Transverse colon (tissue), 4 donors: Measurements from ENCODE around the gene CLDN20. TPM values are rescaled to one million over a fixed set of nuclear protein-coding genes. Genes with fewer than 3 reads are reported as not detected.

Experiments
- DNase-seq: peaks from one replicate; pipeline ENCODE4 v3.0.0-alpha.2; 2019
- H3K27ac ChIP-seq, 4 donors: fragments of 200-600 bp; sonication (generic); 2 replicates each; pipeline ENCODE4 v1.5.1; 2016 to 2018; ENCODE audit warnings: inconsistent platforms in 4 of 4
- H3K27me3 ChIP-seq: fragments of 200-600 bp; sonication (generic); 2 replicates; pipeline ENCODE4 v1.5.1; 2017; ENCODE audit warnings: inconsistent platforms
- H3K36me3 ChIP-seq, 4 donors: fragments of 200-600 bp; sonication (generic); 2 replicates each; pipeline ENCODE4 v1.5.1; 2017 to 2019; ENCODE audit warnings: inconsistent platforms in 4 of 4
- H3K4me1 ChIP-seq, 4 donors: fragments of 200-600 bp; sonication (generic); 2 replicates each; pipeline ENCODE4 v1.5.1; 2017 to 2020; ENCODE audit warnings: inconsistent platforms in 4 of 4
- H3K4me3 ChIP-seq, 4 donors: fragments of 200-600 bp; sonication (generic); 1 replicate in 1 of 4; 2 replicates in 3 of 4; pipeline versions ENCODE4 v1.5.1 to v1.6.1; 2017 to 2019; ENCODE audit warnings: inconsistent platforms in 4 of 4
- H3K9me3 ChIP-seq, 2 donors: fragments of 200-600 bp; sonication (generic); 2 replicates each; pipeline ENCODE4 v1.5.1; 2017 to 2019; ENCODE audit warnings: inconsistent platforms in 2 of 2
- EP300 ChIP-seq: sonication (generic); formaldehyde crosslinking; IDR thresholded peaks from one replicate; pipeline ENCODE4 v1.6.1; 2017; ENCODE audit warnings: antibody characterized with exemption, low read depth
- POLR2A ChIP-seq: fragments of 450-650 bp; IDR thresholded peaks from one replicate; pipeline ENCODE4 v1.6.1; 2016; ENCODE audit warnings: antibody characterized with exemption, mild to moderate bottlenecking, moderate library complexity
- POLR2AphosphoS5 ChIP-seq, 3 donors: sonication (generic); formaldehyde crosslinking; IDR thresholded peaks; one replicate each; pipeline ENCODE4 v1.6.1; 2016; ENCODE audit warnings: antibody characterized with exemption in 3 of 3
- WGBS, 2 donors: methylation state at CpG; one replicate each; pipeline ENCODE4 v1.1.5; 2018; ENCODE audit warnings: low coverage in 1 of 2; 5-methylcytosine and 5-hydroxymethylcytosine counted together
- in situ Hi-C, 4 donors: fragments of 200-750 bp; cut with MboI; loops; one replicate each; pipeline versions ENCODE4 v1.15.0 to v1.15.1; 2017; ENCODE audit warnings: low sequenced_read_pairs in 3 of 4, low pct_ligation_motif_present in 1 of 4, low pct_unique_long_range_greater_than_20kb in 1 of 4
- intact Hi-C: fragments of 100-400 bp; cut with DNase I; formaldehyde crosslinking; loops from one replicate; pipeline ENCODE4 v1.15.1; 2023; ENCODE audit warnings: low total_unique reads
- total RNA-seq, 4 donors: library from RNA; depleted of rRNA; stranded (reverse); fragments of >200 nt; gene quantifications; one replicate each; pipeline ENCODE4 v1.1.0, GENCODE V29; 2016
- TF ChIP-seq, protein P1 (sequence below), 5 experiments: fragments of 200-600 bp in 3 of 5; fragments of 450-650 bp in 2 of 5; sonication (generic) in 3 of 5; IDR thresholded peaks; 1 replicate in 2 of 5; 2 replicates in 3 of 5; pipeline ENCODE4 v1.5.1; 2016 to 2017; ENCODE audit warnings: antibody characterized with exemption in 5 of 5, inconsistent platforms in 3 of 5, mild to moderate bottlenecking in 2 of 5, moderate library complexity in 1 of 5

Gene CLDN20
- total RNA-seq, 4 donors from 2014 or later: not detected

DNA sequence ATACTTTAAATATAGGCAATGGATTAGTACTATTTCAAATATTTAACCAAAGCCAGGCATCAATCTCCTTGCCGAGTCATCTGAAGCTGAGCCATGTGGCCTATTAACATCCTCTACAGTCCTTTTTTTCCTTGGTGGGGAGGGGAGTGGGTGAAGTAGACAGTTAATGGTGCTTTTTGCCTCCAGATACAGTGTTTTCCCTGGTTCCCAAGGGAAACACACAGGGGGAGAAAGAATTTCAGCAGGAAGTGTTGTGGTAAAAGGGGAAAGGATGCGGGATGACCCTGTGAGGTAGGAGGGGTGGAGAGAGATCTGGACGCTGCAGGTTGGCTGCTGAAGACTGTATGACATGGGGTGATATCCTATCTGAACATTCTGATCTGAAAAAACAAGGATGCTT, 9.6 kb downstream of the CLDN20 start:
- TF ChIP-seq POLR2A: no peak
- TF ChIP-seq, protein P1, sequence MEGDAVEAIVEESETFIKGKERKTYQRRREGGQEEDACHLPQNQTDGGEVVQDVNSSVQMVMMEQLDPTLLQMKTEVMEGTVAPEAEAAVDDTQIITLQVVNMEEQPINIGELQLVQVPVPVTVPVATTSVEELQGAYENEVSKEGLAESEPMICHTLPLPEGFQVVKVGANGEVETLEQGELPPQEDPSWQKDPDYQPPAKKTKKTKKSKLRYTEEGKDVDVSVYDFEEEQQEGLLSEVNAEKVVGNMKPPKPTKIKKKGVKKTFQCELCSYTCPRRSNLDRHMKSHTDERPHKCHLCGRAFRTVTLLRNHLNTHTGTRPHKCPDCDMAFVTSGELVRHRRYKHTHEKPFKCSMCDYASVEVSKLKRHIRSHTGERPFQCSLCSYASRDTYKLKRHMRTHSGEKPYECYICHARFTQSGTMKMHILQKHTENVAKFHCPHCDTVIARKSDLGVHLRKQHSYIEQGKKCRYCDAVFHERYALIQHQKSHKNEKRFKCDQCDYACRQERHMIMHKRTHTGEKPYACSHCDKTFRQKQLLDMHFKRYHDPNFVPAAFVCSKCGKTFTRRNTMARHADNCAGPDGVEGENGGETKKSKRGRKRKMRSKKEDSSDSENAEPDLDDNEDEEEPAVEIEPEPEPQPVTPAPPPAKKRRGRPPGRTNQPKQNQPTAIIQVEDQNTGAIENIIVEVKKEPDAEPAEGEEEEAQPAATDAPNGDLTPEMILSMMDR (IDR thresholded peaks at IDR 0.05): no peak
- Histone ChIP-seq H3K27me3 (no peaks in the 10 kb centered on the region), H3K27ac (peak overlapping the region; percentile 33 to 82 (median 61)), H3K9me3 (no peaks in the 10 kb centered on the region), H3K4me3 (no peak overlapping the region), H3K36me3 (no peaks in the 10 kb centered on the region), H3K4me1 (peaks cover 0 to 34% (median 2%) of the 10 kb centered on the region in 4 donors)
- DNase-seq: no peak
- intact Hi-C loops (no loop called here), in situ Hi-C loops (loop anchor here in 1 of 4 donors (25.0 kb wide), 1 partner anchor 336 kb away; no protein-coding TSS in a partner anchor)
- WGBS, 2 donors: 40 to 64% methylated on average over 3 of the region's 3 CpGs

DNA sequence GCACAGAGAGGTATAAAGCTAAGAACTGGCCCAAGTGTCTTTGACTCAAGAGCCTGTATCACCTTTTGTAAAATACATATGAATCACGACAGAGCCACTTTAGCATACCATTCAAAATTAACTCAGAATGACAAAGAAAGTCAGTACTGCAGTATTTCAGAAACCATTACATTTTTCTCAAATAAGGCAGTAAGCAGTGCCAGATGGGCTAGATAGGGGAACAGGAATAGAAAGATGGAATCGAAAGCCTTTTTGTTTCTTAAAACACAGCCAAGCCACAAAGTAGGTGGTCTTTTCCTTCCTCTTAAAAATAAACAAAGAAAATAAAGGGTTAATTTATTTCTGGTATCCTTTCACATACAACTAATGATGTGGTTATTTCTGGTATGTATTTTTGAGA, 10.3 kb downstream of the CLDN20 start:
- Histone ChIP-seq H3K4me1 (peaks cover 0 to 34% (median 2%) of the 10 kb centered on the region in 4 donors), H3K36me3 (no peaks in the 10 kb centered on the region), H3K4me3 (no peak overlapping the region), H3K27me3 (no peaks in the 10 kb centered on the region), H3K9me3 (no peaks in the 10 kb centered on the region), H3K27ac (peak overlapping the region; percentile 33 to 82 (median 61))
- in situ Hi-C loops (loop anchor here in 1 of 4 donors (25.0 kb wide), 1 partner anchor 337 kb away; no protein-coding TSS in a partner anchor), intact Hi-C loops (no loop called here)
- TF ChIP-seq EP300: no peak
- no peak for TF ChIP-seq POLR2A
- no peak for TF ChIP-seq POLR2AphosphoS5 (IDR thresholded peaks at IDR 0.05)
- TF ChIP-seq, protein P1 (IDR thresholded peaks at IDR 0.05): no peak
- WGBS, 2 donors: 44 to 67% methylated on average over 2 of the region's 2 CpGs
- DNase-seq: no peak

DNA sequence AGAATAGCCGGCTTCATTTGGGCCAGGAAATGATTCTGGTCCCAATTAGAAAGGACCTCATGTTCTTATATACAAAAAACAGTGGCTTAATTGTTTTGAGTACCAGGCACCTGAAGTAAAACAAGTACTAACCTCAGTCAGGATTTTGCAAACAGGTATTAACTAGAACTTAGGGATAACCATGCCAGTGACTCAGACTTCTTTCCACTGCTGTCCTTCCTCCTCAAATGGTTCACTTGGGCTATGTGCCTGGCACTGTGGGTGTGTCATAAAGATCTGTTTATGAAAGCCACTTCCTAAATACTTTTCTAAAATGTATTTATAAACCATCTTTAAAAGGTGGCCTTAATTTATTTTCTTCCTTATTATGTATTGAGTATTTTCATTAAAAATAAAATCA, 10.7 kb downstream of the CLDN20 start:
- TF ChIP-seq, protein P1 (IDR thresholded peaks at IDR 0.05): no peak
- TF ChIP-seq POLR2AphosphoS5 (IDR thresholded peaks at IDR 0.05) (no peak), POLR2A (no peak), EP300 (no peak)
- Histone ChIP-seq H3K27me3 (no peaks in the 10 kb centered on the region), H3K27ac (peak overlapping the region; percentile 33 to 82 (median 61)), H3K9me3 (no peaks in the 10 kb centered on the region), H3K4me1 (peaks cover 0 to 34% (median 2%) of the 10 kb centered on the region in 4 donors), H3K36me3 (no peaks in the 10 kb centered on the region), H3K4me3 (no peak overlapping the region)
- 73 to 86% methylated on average over 1 of the region's 1 CpG for WGBS, 2 donors
- DNase-seq: no peak
- intact Hi-C loops (no loop called here), in situ Hi-C loops (loop anchor here in 1 of 4 donors (25.0 kb wide), 1 partner anchor 337 kb away; no protein-coding TSS in a partner anchor)

DNA sequence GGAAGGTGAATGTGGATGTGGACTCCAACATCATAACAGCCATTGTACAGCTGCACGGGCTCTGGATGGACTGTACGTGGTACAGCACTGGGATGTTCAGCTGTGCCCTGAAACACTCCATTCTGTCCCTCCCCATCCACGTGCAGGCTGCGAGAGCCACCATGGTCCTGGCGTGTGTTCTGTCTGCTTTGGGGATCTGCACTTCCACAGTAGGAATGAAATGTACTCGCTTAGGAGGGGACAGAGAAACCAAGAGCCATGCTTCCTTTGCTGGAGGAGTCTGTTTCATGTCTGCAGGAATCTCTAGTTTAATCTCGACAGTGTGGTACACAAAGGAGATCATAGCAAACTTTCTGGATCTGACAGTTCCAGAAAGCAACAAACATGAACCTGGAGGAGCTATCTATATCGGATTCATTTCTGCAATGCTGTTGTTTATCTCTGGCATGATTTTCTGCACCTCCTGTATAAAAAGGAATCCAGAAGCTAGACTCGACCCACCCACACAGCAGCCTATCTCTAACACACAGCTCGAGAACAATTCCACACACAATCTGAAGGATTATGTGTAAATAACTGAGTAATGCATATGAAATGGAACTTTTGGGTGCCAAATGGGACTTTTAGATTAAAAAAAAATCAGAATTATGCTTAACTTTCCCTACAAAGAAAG, 12.1 kb downstream of the CLDN20 start:
- intact Hi-C loops: no loop called here
- Histone ChIP-seq H3K9me3 (no peaks in the 10 kb centered on the region), H3K27me3 (no peaks in the 10 kb centered on the region), H3K36me3 (no peaks in the 10 kb centered on the region), H3K4me3 (no peak overlapping the region), H3K27ac (peak overlapping the region; percentile 11 to 67 (median 50)), H3K4me1 (peaks cover 0 to 34% (median 2%) of the 10 kb centered on the region in 4 donors)
- 63 to 68% methylated on average over 5 to 10 of the region's 10 CpGs for WGBS, 2 donors
- peak in 1 of 3 donors; percentile 18 for TF ChIP-seq POLR2AphosphoS5 (IDR thresholded peaks at IDR 0.05)
- no peak for TF ChIP-seq EP300
- DNase-seq: no peak
- in situ Hi-C loops: loop anchor here in 1 of 4 donors (25.0 kb wide), 1 partner anchor 564 kb away; no protein-coding TSS in a partner anchor
